Ecto neural progenitor cell (in vitro differentiated cells): ENCODE measurements around the gene PTPRU.

ENCODE experiments used
- DNase-seq: peaks from one replicate; pipeline ENCODE4 v3.0.0-alpha.2; 2018; ENCODE audit warnings: low spot score

The PTPRU gene

DNA sequence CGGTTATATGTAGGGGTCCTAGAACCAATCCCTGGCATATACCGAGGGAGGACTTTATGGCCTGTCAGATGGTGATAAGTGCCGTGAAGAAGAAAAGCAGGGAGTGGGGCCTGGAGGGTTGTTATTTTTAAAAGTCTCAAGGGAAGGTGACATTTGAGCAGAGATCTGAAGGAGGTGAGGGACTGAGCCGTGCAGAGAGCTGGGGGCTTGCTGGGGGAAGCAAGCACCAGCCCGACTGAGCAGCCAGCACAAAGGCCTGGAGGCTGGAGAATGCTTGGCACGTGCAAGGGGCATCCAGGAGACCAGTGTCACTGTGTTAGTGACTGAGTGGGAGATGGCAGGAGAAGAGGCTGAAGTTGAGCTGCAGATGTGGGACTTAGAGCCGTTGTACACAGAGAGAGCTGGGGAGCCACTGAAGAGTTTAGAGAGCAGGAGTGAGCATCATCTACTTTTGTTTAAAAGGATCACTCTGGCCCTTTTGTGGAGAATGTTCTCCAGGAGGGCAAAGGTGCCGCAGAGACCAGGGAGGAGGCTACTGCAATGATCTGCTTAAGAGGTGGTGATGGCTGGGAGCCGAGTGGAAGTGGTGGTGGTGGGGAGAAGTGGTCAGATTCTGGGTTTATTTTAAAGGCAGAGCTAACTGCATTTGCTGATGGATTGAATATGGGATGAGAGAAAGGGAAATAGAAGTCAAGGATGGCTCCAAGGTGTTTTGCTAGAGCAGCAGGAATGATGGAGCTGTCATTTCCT lies 31.2 kb downstream of the PTPRU start:
- no peak for DNase-seq

DNA sequence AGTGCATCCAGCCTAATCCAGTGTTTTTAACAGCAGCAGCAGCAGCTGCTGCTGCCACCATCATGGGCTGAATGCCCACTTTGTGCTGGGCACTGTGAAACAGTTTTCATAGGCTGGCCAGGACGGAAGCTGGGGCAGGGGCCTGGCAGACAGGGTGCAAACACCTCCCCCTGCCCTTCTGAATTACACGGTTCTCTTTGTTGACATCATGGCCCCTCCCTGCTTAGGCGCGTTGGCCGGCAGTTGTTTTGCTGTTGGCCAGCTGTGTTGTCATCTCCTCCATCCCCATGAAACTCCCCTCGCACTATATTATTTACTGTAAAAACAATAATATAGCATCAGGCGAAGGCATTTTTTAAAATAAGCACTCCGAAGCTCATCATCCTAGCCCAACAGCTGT lies 33.1 kb downstream of the PTPRU start:
- DNase-seq = no peak

DNA sequence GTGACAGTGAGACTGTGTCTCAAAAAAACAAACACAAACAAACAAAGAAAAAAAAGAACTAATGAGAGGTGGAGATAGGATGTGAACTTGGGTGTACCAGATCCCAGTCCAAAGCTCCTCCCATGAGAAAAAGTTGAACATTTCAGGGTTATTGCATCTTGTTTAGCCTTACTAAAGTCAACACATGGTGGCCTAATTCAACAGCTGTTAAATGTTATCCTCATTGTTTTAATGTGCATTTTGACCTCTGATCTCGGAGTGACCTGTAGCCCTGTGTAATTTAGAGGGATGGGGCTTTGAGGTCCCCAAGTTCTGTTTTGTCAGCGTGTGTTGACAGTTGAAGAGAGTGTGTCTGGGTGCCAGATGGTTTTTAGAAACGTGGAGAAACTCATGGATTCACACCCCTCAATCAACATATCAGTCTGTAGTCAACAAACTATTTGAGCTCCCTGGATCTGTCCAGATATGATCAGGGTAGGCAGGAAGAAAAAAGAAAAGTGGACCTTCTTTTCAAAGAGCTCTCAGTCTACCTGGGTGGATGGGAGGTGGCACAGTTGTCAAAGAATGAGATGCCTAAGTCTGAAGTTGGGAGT lies 34.7 kb downstream of the PTPRU start:
- no peak for DNase-seq

DNA sequence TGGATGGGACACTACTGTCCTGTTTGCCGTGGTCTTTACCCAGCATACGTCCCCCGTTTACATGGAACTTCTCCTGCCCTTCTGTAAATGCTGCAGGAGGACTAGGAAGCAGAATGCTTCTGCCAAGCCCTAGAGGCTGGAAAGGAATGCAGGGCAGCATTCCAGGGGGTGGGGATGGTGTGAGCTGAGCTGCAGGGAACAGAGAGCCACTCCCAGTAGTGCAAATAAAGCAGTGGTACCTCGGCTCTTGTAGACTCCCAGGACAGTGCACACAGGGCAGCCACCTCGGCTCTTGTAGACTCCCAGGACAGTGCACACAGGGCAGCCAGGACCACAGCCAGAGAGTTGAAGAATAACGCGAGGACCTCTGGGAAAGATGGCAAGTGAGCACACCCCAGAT lies 35.4 kb downstream of the PTPRU start:
- DNase-seq = peak; percentile 78

DNA sequence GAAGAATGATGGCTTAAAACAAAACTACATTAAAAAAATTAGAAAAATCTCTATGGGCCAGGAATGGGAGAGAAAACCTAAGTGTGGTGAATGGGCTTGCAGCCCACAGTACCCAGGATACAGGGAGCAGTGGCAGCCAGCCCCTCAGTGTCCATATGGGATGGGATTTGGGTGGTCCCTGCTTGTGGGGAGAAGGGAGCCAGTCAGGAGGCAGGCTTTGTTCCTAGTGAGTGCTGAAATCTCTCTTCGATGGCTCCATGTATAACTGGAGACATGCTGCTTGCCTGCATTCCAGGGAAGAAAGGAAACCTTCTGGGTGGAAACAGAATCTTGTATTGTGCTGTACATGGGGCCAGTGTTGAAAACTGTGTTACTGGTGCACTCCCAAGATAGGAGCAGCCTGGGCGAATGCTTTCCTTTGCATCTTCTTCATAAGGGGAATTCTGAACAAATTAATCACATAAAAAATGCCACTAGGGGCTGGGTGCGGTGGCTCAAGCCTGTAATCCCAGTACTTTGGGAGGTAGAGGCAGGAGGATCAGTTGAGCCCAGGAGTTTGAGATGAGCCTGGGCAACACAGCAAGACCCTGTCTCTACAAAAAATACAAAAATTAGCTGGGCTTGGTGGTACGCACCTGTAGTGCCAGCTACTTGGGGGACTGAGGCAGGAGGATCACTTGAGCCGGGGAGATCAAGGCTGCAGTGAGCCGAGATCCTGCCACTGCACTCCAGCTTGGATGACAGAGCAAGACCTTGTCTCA lies 36.0 kb downstream of the PTPRU start:
- DNase-seq = peak; percentile 43

DNA sequence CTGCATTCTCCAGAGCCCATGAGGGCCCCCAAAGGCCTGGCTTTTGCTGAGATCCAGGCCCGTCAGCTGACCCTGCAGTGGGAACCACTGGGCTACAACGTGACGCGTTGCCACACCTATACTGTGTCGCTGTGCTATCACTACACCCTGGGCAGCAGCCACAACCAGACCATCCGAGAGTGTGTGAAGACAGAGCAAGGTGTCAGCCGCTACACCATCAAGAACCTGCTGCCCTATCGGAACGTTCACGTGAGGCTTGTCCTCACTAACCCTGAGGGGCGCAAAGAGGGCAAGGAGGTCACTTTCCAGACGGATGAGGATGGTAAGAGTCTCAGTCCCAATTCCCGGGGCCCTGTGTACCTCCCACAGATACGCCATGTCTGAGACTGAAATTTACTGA lies 39.1 kb downstream of the PTPRU start:
- peak; percentile 32 for DNase-seq

DNA sequence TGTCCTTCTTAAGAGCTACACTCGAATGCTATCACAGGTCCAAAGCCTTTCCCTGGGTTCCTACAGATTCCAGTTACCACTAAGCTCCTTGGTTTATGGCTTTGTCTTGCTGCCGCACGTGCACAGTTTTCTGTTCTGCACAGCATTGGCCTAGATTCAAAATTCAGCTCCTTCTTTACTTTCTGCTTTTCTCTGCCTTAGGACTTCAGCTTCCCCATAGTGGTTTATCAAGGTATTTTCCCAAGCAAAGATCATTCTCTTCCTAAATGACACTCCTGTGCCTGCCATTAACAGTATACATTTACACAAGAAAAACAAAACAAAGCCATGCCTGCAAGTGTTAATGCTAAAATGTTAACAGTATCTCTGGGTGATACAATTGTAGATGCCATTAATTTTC lies 41.8 kb downstream of the PTPRU start:
- DNase-seq = no peak

DNA sequence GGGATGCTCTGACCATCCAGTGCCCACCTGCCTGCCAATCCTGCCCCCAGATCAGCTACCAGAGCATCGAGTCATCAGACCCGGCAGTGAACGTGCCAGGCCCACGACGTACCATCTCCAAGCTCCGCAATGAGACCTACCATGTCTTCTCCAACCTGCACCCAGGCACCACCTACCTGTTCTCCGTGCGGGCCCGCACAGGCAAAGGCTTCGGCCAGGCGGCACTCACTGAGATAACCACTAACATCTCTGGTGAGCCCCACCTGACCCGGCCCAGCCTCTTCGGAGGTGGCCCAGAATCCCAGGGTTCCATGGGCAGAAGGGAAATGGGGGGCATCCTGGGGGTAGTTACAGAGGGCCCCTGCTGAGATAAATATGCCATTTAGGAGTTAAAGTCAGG lies 43.1 kb downstream of the PTPRU start:
- peak; percentile 40 for DNase-seq

DNA sequence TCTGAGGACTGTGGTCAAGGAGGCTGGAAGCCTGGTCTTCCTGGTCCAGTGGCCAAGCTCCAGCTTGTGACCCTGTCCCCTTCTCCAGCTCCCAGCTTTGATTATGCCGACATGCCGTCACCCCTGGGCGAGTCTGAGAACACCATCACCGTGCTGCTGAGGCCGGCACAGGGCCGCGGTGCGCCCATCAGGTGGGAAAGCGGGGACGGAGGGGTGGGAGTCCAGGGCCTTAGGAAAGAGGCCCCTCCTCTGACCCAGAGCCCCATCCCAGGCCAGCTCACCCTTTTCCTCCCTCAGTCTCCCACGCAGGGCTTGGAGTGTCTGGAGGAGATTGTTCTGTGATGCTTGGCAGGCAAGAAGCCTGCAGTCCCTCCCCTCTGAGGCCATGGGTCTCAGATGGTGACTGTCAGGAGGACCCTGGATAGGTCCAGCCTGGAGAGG lies 43.6 kb downstream of the PTPRU start:
- DNase-seq = peak; percentile 48

DNA sequence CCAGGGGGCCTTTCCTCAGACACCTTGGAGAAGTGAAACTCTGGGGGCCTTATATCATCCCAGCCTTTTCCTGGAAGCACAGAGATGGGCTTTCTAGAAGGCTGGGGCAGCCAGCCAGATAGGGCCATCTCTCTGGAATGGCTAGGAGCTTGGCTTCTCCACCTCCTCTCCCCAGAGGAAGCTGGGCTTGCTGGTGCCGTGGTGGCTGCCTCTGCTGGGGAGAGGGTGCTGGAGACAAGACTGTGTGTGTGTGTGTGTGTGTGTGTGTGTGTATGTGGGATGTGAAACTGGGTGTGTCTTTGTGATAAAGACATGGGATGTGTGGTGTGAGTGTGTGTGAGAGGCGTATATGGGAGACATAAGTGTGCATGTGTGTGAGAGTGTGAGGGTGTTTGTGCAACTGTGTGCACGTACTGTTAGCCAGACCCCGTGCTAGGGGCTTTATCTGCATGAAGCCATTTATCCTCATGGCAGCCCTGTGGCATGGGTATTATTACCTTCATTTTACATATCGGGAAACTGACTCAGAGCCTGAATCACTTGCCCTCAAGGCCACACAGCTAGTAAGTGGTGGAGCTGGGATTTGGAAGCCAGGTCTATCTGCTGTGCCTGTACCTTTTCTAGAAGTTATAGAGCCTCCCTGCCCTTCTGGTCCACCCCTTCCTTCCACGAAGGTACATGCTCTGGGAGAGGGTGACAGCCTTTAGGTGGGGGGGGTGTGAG lies 44.2 kb downstream of the PTPRU start:
- peak; percentile 32 for DNase-seq

DNA sequence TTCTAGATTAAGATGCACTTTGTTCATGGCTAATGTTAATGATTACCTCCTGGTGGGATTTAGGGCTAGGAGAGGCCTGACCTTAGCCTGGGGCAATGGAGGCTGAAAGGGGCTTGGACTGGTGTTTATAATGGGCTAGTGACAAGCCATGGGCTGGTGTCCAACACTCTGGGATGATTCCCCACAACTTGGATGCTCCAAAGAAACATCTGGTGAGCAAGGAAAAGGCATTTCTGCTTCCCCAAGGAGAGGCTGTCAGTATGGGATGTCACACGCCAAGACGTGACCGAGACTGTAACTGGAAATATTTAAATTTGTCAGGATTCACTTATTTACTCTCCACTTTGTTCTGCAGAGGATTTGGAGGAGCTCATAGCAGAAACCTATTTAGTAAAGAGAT lies 45.2 kb downstream of the PTPRU start:
- DNase-seq = no peak

DNA sequence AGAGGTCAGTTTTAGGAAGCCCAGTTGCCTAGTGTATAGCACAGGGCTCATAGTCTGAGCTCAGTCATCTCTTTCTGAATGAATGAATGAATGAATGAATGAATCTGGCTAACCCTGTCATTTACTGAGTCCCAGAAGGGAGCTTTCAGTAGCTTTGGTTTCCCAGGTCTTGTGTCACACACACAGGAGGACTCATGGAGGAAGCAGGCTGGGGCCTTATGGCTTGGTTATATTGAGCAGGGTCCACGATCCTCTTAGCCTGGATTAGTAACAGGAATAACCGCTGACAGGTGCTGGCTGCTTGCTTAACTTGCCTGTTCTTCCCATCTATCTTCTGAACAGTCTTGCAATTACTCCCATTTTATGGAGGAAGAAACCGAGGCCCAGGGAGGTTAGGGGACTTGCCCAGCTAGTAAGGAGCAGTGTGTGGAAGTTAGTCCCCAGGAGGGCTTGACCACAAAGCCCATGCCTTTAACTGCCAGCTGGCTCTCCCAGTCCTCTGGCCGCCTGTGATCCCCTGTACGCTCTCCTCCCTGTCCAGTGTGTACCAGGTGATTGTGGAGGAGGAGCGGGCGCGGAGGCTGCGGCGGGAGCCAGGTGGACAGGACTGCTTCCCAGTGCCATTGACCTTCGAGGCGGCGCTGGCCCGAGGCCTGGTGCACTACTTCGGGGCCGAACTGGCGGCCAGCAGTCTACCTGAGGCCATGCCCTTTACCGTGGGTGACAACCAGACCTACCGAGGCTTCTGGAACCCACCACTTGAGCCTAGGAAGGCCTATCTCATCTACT lies 46.0 kb downstream of the PTPRU start:
- DNase-seq = peak; percentile 26

DNA sequence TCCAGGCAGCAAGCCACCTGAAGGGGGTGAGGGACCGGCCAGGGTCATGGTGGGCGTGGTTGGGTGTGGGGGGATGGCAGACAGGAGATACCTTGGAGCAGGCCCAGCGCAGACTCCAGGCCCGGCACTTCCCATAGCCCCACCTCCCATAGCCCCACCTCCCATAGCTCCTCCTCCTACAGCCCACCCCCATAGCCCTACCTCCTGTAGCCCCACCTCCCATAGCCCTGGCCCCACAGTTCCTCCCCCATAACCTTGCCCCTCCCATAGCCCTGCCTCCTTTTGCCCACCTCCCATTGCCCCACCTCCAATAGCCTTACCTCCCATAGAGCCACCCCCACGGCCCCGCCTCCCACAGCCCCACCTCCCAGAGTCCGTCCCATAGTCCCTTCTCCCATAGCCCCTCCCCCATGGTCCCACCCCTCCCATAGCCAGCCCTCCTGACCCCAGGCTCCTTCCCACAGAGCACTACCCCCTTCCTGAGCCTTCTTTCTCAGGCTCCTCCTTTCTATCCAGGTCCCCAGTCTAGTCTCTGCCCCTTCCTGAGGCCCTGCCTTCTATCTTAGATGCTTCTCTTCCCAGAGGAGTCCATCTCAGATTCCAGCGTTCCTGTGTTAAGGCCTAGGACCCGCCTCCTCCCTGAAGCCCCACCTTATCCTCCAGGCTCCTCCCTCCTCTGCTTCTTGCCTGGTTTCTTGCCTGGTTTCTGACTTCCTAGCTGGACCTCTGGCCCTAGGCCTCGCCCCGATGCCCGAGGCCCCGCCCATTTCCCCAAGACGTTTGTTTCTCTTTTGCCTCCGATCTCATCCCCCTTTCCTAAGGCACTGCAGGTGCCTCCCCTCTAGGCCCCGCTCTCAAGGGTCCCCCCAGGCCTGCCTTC lies 46.8 kb downstream of the PTPRU start:
- DNase-seq = peak; percentile 98

DNA sequence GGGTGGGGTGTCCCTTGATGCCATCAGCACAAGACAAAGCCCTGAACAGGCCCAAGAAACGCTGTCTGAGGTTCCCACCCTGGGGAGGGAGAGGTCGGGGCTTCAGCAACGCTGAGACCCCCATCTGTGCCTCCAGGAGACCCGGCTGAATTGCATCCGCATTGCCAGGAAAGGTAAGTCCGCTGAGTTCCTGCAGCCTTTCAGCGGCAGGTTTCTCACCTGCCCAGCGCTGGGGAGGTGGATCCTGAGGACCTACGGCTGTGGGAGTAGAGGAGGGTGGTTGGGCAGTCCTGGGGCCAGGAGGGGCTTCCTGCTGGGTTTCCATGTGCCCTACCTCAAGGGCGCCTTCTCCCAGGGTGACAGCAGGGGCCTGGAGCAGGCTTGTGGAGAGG lies 47.5 kb downstream of the PTPRU start:
- no peak for DNase-seq

DNA sequence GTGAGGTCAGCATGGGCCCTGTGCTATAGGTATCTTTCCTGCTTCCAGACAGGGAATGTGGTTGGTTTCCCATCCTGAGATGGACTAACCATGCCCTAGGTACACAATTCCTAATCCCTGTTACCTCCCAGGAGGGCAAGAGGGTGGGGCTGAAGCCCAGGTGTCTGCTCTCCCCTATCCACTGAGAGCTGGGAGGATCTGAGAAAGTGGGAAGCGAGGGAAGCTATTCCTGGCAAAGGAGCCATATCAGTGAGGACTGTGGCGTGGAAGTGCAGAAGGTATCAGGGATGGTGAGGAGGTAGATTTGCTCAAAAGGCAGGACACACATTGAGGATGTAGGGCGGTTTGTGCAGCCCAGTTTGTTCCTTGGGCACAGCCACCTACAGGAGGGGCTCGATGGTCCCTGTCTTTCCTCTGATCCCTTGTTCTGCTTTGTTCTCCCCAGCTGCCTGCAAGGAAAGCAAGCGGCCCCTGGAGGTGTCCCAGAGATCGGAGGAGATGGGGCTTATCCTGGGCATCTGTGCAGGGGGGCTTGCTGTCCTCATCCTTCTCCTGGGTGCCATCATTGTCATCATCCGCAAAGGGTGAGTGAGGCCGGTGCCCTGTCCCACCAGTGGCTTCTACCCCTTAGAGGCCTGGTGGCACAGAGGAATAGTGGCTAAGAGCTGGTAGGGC lies 48.1 kb downstream of the PTPRU start:
- peak; percentile 41 for DNase-seq

DNA sequence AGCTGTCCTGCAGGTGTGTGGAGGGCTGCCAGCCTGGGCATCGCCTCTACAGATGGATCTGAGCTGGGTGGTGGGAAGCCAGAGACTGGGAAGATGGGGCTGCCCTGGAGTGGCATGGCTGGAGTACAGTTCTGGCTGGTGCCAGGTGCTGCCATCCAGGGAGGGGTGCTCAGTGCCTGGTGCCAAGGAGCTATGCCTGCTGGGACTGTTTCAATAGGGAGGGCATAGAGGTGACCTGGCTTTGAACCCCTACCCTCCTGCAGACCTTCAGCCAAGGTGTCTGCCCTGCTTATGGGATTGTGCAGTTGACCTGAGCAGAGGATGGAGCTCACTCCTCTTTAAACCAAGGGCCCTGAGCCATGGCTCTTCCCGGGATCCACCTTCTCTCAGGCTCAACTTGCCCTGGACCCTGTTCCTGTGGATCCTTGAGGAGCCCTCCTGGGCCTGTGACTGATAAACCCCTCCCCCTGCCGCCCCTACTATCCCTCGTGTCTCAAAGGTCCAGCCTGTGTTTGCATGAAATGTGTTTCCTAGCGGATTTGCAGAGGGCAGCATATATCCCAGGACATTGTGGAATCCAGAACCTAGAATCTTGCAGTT lies 48.7 kb downstream of the PTPRU start:
- peak; percentile 37 for DNase-seq

DNA sequence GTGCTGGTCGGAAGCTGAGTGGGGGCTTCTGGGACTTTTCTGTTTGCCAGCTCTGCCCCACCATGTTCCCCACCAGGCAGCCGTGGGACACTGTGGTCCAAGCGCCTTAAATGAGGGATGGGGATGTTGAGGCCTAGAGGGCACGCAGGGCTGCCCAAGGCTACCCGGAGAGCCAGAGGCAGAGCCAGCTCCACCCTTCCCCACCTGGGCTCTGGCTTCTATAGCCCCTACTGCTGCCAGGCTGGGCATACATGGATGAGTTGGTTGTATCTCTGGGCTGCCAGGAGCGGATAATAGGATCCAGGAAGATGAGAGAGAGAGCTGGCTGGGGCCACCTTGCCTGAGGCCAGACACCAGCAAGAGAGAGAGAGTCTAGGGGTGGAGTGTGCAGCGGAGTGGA lies 49.4 kb downstream of the PTPRU start:
- DNase-seq = peak; percentile 36

DNA sequence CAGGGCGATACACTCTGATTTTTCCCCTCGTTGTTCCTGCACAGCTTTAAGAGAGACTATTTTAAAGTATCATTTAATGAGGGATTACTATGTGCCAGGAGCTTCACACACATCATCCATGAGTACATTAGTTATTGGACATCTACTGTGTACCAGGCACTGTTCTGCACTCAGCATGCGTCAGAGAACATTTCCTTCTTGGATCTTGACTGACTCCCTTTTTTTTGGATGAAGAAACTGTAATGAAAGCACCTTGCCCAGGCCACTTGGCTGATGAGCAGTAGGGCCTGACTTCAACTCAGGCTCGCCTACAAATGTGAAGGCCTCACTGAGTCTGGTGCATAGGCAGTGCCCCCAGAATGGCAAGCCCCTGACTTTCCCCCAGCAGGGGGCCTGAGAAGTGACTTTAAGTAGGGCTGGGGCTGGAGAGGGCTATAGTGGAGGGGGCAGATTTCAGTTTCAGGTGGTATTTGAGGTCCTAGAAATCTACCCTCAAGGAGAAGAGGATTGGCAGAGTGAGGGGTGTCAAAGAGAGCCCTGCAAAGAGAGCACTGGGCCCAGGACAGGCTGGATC lies 50.0 kb downstream of the PTPRU start:
- no peak for DNase-seq

DNA sequence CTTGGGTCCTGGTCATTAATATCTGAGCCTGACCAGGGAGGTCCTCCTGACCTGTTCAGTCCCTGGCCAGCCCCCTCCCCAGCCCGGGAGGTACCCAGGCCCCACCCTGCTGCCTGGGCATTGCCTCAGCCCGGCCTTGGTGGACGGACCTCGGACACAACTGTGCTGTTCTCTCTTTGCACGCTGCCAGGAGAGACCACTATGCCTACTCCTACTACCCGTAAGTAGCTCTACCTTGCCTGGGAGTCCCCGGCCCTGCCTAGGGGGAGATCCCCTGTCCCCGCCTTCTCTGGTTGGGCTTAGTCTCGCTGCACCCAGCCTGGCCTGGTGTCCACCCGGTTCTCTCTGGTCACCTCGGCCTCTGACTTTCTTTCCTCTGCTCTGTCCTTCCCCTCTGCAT lies 53.2 kb downstream of the PTPRU start:
- no peak for DNase-seq
